NCI-H460 (cell line): Measurements from ENCODE around the gene DLGAP1. TPM values are rescaled to one million over a fixed set of nuclear protein-coding genes. Genes with fewer than 3 reads are reported as not detected.
A peak's percentile ranks its signal among the peaks of the same experiment; 100 is the strongest.
"Not testable (repeated sequence)": the region's sequence is repeated elsewhere in the genome, so short reads cannot be mapped to it uniquely, and the experiment has no call there.

Experiments
- DNase-seq: peaks from one replicate; pipeline ENCODE4 v3.0.0-alpha.2; 2016; ENCODE audit warnings: low read depth; ENCODE audit errors: extremely low read depth
- total RNA-seq: library from RNA; depleted of rRNA; stranded (reverse); fragments of >200 nt; shearing (Covaris generic); gene quantifications from 2 replicates; pipeline ENCODE4 v1.2.3, GENCODE V29; 2014

The DLGAP1 gene
- total RNA-seq, 1 experiment from 2014 or later = 1.8 TPM

DNA sequence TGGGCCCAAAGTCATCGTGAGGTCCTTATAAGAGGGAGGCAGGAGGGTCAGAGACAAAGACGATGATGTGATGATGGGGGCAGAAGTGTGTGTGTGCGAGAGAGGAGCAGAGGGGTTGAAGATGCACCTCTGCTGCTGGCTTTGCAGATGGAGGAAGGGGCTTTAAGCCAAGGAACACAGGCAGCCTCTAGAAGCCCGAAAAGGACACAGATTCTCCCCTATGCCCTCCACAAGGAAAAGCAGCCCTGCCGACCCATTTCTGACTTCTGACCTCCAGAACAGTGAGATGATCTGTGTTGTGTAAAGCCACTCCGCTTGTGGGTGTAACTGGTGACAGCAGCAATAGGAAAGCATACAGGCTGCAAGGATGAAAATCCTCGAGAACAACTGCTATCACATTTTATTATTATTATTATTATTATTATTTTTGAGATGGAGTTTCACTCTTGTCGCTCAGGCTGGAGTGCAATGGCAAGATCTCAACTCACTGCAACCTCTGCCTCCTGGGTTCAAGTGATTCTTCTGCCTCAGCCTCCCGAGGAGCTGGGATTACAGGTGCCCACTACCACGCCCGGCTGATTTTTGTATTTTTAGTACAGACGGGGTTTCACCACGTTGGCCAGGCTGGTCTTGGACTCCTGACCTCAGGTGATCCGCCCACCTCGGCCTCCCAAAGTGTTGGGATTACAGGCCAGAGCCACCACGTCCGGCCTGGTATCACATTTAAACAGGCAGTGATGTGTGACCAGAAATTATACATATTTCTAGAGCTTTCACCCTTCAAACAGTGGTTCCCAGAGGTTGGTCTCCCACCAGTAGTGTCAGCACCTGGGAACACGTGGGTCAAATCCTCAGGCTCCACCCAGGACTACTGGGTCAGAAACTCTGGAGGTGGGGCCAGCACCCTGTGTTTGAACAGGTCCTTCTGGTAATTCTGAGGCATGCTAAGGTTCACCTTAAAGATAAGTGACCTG is 834.7 kb downstream of the DLGAP1 start:
- no peak for DNase-seq

GRCh38 chr18:3619746-3620145 is 835.4 kb downstream of the DLGAP1 start:
- no peak for DNase-seq

DNA sequence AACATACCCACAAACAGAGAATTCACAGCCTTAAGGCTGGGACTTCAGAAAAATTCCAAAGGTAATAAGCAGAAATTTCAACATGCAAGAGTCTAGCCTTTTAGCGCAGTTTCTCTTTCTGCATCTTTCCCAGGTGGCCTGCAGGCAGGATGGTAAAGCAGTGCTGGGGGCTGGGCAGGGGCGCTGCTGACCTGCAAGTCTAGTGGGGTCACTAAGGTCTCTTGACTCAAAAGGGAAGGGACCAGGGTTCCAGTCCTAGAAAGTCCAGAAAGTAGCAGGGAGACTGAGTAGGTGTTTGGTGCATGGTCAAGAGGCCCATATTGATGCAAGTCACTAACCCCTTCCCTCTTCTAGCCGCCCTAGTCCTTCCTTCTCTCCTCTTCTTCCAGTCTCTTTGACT is 835.9 kb downstream of the DLGAP1 start:
- DNase-seq = no peak

- no peak for DNase-seq
Observed at GRCh38 chr18:3616744-3617143, 838.4 kb downstream of the DLGAP1 start.

GRCh38 chr18:3616142-3616541 is 839.0 kb downstream of the DLGAP1 start:
- DNase-seq = no peak

DNA sequence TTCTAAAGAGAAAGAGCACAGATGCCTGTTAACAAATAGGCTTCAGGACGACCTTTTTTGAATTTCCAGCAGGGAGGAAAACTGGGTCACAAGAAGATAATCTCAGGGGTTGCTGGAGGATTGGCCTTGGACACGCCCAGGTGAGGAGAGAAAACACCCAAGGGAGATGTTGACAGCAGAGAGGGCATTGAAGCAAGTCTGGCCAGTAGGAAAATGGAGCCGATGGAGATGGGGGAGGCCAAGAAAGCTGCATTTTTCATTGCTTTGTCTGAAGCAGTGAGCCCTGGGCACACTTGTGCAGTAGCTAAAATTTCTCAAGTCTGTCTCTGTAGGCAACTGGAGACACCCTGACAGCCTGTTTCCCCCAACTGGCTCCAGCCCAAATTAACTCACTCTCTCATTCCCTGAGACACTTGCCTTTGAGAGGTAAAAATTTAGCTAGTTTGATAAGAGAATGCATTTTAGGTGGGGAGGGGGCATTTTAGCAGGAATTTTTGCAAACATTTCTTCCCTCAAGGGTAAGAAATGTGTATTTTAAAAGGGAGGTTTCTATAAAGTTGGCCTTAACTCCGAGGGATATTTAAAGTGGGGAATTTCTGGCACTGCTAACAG is 839.6 kb downstream of the DLGAP1 start:
- DNase-seq = no peak

DNA sequence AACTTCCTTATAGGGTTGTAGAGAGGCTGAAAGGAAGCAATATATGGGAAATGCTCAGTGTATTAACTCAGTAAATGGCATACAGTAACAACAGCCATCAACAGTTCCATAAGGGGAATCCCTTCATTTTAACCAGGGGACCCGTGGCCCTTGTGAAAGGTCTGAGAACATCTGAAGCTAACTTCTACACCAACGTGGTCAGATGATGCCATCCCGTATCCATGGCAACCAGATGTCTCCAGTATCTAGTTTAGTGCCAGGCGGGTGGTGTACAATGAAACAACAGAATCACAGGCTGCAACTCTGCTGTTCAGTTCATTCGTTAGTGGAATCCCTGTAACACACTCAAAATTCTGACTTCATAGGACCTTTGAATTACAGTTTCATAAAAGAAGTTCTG is 842.8 kb downstream of the DLGAP1 start:
- no peak for DNase-seq

- DNase-seq = no peak
Observed at GRCh38 chr18:3611313-3612090, 843.6 kb downstream of the DLGAP1 start.

DNA sequence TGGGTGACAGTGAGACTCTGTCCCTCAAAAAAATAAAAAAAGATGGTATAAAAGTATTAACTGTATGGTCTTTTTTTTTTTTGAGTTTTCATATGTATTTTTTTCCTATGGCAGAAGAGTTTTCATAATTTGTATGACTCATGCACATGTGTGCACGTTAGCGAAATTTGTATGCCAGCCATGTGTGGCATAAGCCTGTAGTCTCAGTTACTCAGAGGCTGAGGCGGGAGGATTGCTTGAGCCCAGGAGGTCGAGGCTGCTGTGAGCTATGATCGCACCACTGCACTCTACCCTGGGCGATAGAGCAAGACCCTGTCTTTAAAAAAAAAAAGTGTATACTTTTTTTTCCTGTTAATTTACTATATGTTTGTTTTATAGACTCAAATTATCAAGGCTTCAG is 844.3 kb downstream of the DLGAP1 start:
- no peak for DNase-seq

- no peak for DNase-seq
Observed at GRCh38 chr18:3610188-3610708, 844.9 kb downstream of the DLGAP1 start.

GRCh38 chr18:3608488-3608887 is 846.6 kb downstream of the DLGAP1 start:
- DNase-seq = no peak

- DNase-seq = not testable (repeated sequence)
Observed at GRCh38 chr18:3608099-3608453, 847.0 kb downstream of the DLGAP1 start.

DNA sequence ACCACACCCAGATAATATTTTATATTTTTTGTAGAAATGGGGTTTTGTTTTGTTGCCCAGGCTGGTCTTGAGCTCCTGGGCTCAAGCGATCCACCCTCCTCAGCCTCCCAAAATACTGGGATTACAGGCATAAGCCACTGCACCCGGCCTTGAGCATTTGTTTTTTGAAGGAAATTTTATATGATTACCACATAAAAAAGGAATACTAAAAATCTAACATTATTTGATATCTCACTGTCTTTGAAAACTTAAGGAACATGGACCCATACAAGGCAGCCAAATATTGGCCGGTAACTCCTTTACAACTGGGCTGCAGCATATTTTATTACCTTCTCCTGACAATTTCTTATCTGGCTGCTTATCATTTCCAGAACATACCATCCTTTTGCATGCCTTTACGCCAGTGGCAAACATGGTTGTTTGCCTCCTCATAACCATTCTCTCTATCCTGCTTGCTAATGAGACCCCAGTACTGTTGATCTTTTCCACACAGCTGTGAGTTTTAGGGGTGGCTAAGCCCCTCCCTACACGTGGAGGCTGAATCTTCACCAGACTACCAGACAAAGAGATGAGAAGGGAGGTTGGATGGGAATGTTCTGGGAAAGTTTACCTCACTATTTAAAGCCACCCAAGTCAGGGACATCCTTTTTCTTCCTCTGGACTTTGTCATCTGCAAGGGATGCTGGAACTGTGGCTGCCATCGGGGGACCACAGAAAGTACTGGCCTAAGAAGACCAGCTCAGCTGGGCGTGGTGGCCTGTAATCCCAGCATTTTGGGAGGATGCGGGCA is 847.6 kb downstream of the DLGAP1 start:
- no peak for DNase-seq

DNA sequence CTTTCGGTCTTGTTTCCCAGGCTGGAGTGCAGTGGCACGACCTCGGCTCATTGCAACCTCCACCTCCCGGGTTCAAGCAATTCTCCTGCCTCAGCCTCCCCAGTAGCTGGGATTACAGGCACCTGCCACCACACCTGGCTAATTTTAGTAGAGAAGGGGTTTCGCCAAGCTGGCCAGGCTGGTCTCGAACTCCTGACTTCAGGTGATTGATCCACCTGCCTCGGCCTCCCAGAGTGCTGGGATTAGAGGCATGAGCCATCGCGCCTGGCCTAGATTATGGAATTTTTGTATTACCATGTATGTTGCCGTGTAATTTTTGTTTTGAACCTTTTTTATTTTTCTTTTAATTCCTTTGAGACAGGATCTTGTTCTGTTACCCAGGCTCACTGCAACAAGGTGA is 848.2 kb downstream of the DLGAP1 start:
- not testable (repeated sequence) for DNase-seq

DNA sequence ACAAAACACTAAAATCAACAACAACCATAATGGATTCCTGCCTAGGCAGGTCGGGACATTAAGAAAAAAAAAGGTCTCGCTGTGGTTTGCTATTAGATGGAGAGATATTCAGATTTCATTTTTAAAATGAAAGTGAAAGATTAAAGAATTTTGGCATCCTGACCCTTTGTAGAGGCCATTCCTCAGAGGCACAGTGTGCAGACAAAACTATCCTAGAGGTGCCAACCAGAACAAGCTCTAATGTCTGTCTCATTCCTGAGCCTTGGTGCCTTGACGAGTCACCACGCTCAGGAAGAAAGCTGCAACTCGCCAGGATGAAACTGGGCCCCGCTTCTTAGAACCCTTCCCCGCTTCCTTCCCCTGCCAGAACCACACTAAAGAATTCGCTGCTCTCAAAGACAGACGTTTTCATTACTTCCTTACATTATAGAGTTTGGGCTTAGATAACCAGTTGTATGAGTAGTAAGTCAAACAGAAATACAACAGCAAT is 849.1 kb downstream of the DLGAP1 start:
- DNase-seq = no peak

DNA sequence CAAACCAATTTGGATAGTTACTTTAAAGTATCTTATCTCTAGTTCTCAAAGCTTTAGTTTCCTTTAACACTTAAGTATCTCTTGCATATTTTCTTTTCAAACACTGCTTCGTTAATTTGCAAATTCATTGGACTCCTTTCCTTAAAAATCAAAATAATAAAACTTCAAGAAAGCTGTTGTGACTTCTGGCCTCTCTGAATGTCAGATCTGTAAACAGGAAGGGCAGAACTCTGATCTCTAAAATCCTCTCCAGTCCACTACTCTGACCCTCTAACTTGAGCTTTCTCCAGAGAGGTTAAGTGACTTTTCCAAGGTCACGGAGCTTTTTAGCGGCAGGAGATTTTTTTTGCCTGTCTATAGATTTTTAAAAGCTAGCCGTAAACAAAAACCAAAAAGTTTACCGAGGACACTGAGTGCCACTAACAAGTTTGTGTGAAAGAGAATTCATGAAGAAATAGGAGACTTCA is 849.6 kb downstream of the DLGAP1 start:
- no peak for DNase-seq

- DNase-seq = peak; percentile 92
Observed at GRCh38 chr18:3604498-3605408, 850.4 kb downstream of the DLGAP1 start.

GRCh38 chr18:3604235-3604497 is 850.9 kb downstream of the DLGAP1 start:
- no peak for DNase-seq
